ENCODE measurements around the gene FGD3.

The FGD3 gene

GRCh38 chr9:92969516-92970466, 22.5 kb downstream of the FGD3 start:
- TF ChIP-seq CTCF (conservative IDR thresholded peaks at IDR 0.05; ENCODE audit: low read depth): no peak
- H3K27ac ChIP-seq: no peak overlapping the region
- POLR2A ChIA-PET (ENCODE audit: low non-redundant PET): no interaction called here
- CTCF ChIA-PET: interaction anchor here (0.6 kb wide), 1 partner anchor 85 kb away, joined by 3 read pairs; no protein-coding TSS in a partner anchor
- no peak for DNase-seq (ENCODE audit: low spot score)

GRCh38 chr9:92970467-92970923, 23.2 kb downstream of the FGD3 start:
- TF ChIP-seq CTCF (conservative IDR thresholded peaks at IDR 0.05; ENCODE audit: low read depth): no peak
- no peak overlapping the region for H3K27ac ChIP-seq
- CTCF ChIA-PET: interaction anchor here (0.6 to 0.9 kb wide), 2 partner anchors 85 to 191 kb away, joined by 3 to 4 read pairs; no protein-coding TSS in a partner anchor
- DNase-seq (ENCODE audit: low spot score): peak; percentile 75
- POLR2A ChIA-PET (ENCODE audit: low non-redundant PET): no interaction called here

- H3K27ac ChIP-seq: no peak overlapping the region
- no peak for TF ChIP-seq CTCF (conservative IDR thresholded peaks at IDR 0.05; ENCODE audit: low read depth)
- ChIA-PET CTCF (interaction anchor here (0.9 kb wide), 1 partner anchor 190 kb away, joined by 4 read pairs; no protein-coding TSS in a partner anchor), POLR2A (ENCODE audit: low non-redundant PET) (no interaction called here)
- no peak for DNase-seq (ENCODE audit: low spot score)
These were observed 23.8 kb downstream of the FGD3 start for GRCh38 chr9:92971121-92971520.

GRCh38 chr9:92971776-92972175, 24.5 kb downstream of the FGD3 start:
- DNase-seq (ENCODE audit: low spot score): no peak
- CTCF ChIA-PET: no interaction called here
- POLR2A ChIA-PET (ENCODE audit: low non-redundant PET): no interaction called here
- no peak for TF ChIP-seq CTCF (conservative IDR thresholded peaks at IDR 0.05; ENCODE audit: low read depth)
- H3K27ac ChIP-seq: no peak overlapping the region

- no peak for TF ChIP-seq CTCF (conservative IDR thresholded peaks at IDR 0.05; ENCODE audit: low read depth)
- POLR2A ChIA-PET (ENCODE audit: low non-redundant PET): no interaction called here
- no peak overlapping the region for H3K27ac ChIP-seq
- DNase-seq (ENCODE audit: low spot score): no peak
- CTCF ChIA-PET: interaction anchor here (0.6 to 1.5 kb wide), 6 partner anchors 13 to 1914 kb away, joined by 3 to 5 read pairs (median 4); no protein-coding TSS in a partner anchor
These were observed 26.4 kb downstream of the FGD3 start for GRCh38 chr9:92973700-92974099.

GRCh38 chr9:92974161-92974661, 26.9 kb downstream of the FGD3 start:
- peak; percentile 46 for DNase-seq (ENCODE audit: low spot score)
- ChIA-PET CTCF (interaction anchor here (0.7 to 1.5 kb wide), 4 partner anchors 13 to 1914 kb away, joined by 3 to 5 read pairs (median 5); no protein-coding TSS in a partner anchor), POLR2A (ENCODE audit: low non-redundant PET) (no interaction called here)
- no peak overlapping the region for H3K27ac ChIP-seq
- no peak for TF ChIP-seq CTCF (conservative IDR thresholded peaks at IDR 0.05; ENCODE audit: low read depth)
